ENCODE measurements around the gene GGNBP2. TPM values are rescaled to one million over a fixed set of nuclear protein-coding genes. Genes with fewer than 3 reads are reported as not detected.
A peak's percentile ranks its signal among the peaks of the same experiment; 100 is the strongest.

Gene GGNBP2
- total RNA-seq, 6 experiments from 2014 or later = 53.1 to 62.8 (median 54.2) TPM

DNA sequence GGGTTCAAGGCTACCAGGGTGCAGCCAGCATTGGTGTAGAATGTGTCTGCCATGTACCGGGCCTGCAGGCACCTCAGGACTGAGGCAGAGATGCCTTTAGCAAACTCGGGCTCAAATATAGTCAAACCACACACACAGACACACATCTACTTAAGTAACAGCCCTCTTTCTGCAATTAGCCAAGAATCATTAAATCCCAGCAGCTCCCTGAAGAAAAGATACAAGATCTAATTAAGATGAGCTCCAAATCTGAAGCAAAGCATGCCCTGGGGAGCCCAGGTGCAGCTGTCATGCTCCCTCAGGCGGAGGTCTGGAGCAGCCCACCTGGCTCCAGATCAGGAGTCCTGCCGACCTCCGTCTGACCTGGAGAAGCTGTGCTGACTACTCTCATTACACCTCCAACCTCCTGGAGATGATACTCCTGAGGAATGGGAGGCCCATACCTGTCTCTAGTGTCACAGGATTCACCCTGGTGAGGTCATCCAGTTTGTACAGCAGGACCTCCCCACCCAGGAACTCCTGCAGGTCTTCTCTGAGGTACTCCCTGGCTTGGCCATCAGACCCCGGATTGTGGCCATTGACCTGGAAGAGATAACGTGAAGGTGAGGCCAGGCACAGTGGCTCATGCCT, 17.0 kb upstream of the GGNBP2 start:
- Mint-ChIP-seq H3K4me3 (no peak overlapping the region), H3K36me3 (ENCODE audit: low read depth) (peaks cover 39% of the 10 kb centered on the region), H3K4me1 (ENCODE audit: low read depth) (peaks cover 43% of the 10 kb centered on the region), H3K9me3 (no peaks in the 10 kb centered on the region), H3K27me3 (ENCODE audit: insufficient read depth) (no peaks in the 10 kb centered on the region), H3K27ac (no peak overlapping the region)
- TF ChIP-seq CTCF (IDR thresholded peaks at IDR 0.05) = no peak
- no peak for DNase-seq

DNA sequence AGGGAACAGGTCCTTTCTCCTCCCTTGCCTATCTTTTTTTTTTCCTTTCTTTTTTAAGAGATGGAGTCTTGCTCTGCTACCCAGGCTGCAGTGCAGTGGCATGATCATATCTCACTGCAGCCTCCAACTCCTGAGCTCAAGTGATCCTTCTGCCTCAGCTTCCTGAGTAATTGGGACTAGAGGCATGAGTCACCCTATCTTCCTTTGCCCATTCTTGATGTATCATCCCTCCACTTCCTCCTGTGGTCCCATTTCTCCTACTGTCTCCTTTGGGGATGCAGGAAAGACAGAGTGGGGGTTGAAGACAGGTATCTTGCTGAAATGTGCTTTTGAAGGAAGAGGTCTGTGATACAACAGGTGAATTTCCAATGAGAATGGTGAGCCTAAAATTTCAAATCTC, 15.6 kb upstream of the GGNBP2 start:
- peak overlapping the region; percentile 3; the same call in 1 of the 2 replicates for H3K4me3 Mint-ChIP-seq
- H3K27me3 Mint-ChIP-seq (ENCODE audit: insufficient read depth) = no peaks in the 10 kb centered on the region
- H3K9me3 Mint-ChIP-seq = no peaks in the 10 kb centered on the region
- TF ChIP-seq CTCF (IDR thresholded peaks at IDR 0.05) = no peak
- H3K27ac Mint-ChIP-seq = peak overlapping the region; percentile 62
- H3K4me1 Mint-ChIP-seq (ENCODE audit: low read depth) = peaks cover 55% of the 10 kb centered on the region
- peaks cover 51% of the 10 kb centered on the region for H3K36me3 Mint-ChIP-seq (ENCODE audit: low read depth)
- DNase-seq = peak; percentile 76

GRCh38 chr17:36532435-36532975, 12.2 kb upstream of the GGNBP2 start:
- H3K4me1 Mint-ChIP-seq (ENCODE audit: low read depth) = peaks cover 33% of the 10 kb centered on the region
- TF ChIP-seq CTCF (IDR thresholded peaks at IDR 0.05) = no peak
- no peak overlapping the region; the same call in 1 of the 2 replicates for H3K4me3 Mint-ChIP-seq
- peaks cover 42% of the 10 kb centered on the region for H3K36me3 Mint-ChIP-seq (ENCODE audit: low read depth)
- H3K9me3 Mint-ChIP-seq = peaks cover 6% of the 10 kb centered on the region
- no peak for DNase-seq
- H3K27ac Mint-ChIP-seq = 0 out of 2 replicates have a peak overlapping the region, but pooled peaks have one; percentile 18
- H3K27me3 Mint-ChIP-seq (ENCODE audit: insufficient read depth) = peaks cover 2% of the 10 kb centered on the region; the same call in 1 of the 2 replicates

DNA sequence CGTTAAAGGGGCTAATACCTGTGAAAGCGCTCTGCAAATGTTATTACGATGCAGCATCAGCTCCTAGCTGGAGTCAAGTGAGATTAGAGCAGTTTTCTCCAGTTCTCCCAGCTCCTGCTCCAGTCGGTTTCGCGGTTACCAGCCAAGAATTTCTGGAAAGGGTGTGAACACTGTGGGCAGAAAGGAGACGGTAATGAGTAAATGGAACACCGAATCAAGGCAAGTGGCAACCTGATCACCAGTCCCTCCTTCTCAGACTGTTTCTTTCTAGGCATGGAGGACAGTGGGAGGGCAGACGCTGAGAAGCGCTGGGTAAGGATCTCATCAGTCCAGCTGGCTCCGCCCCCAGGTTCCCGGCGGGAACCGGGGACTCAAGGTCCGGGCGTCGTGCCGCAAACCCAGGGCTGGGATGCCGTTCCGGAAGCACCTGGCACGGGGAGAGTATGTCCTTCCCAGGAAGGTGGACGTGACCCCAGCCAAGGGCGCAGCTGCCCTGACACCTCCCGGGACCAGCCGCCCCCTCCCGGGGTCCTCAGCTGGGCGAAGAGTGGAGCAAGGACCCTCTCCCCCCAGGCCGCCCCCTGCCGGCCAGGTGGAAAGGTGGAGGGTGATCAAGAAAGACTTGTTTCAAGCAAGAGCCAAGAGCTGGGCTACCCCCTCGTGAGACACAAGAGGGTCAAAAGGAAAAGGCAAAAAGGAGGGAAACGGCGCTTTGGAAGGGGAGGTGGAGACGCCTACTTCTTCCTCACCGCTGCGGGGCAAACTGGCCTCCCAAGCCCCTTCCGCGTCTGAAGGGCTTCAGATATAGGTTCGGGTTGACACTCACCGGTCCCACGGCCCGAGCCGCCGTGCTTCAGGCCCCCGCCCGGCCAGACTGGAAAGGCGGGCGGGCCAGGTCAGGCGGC, 10.5 kb upstream of the GGNBP2 start:
- Mint-ChIP-seq H3K4me3 (peak overlapping the region; percentile 95), H3K4me1 (ENCODE audit: low read depth) (peaks cover 25% of the 10 kb centered on the region), H3K27me3 (ENCODE audit: insufficient read depth) (peaks cover 2% of the 10 kb centered on the region; the same call in 1 of the 2 replicates), H3K36me3 (ENCODE audit: low read depth) (peaks cover 43% of the 10 kb centered on the region), H3K9me3 (peaks cover 6% of the 10 kb centered on the region), H3K27ac (peak overlapping the region; percentile 99)
- TF ChIP-seq CTCF (IDR thresholded peaks at IDR 0.05) = peak; percentile 81
- DNase-seq = peak; percentile 43

GRCh38 chr17:36534840-36535668, 9.7 kb upstream of the GGNBP2 start, which contains the start of the genes MYO19 and PIGW:
Gene MYO19, minus strand, starts transcription at chr17:36534868. Its CDS starts 2,330 bp downstream, at chr17:36532538.
Gene PIGW, plus strand, starts transcription at chr17:36534987. Its CDS starts 2,115 bp downstream, at chr17:36537102.
- TF ChIP-seq CTCF (IDR thresholded peaks at IDR 0.05) = 0 out of 2 replicates have a peak, but pooled peaks have one; percentile 18
- peak; percentile 81 for DNase-seq
- H3K4me1 Mint-ChIP-seq (ENCODE audit: low read depth) = peaks cover 18% of the 10 kb centered on the region
- peak within 1 kb of the TSS; percentile 95 for H3K4me3 Mint-ChIP-seq
- H3K27ac Mint-ChIP-seq = peak within 1 kb of the TSS; percentile 99
- peaks cover 48% of the 10 kb centered on the region for H3K36me3 Mint-ChIP-seq (ENCODE audit: low read depth)
- H3K9me3 Mint-ChIP-seq = peaks cover 6% of the 10 kb centered on the region
- H3K27me3 Mint-ChIP-seq (ENCODE audit: insufficient read depth) = peaks cover 2% of the 10 kb centered on the region; the same call in 1 of the 2 replicates

Data from HFFc6 (cell line).